ENCODE results near the gene APOC3. TPM values are rescaled to one million over a fixed set of nuclear protein-coding genes. Genes with fewer than 3 reads are reported as not detected.

Gene APOC3
- total RNA-seq, 2 donors from 2014 or later = 7.3 TPM; not detected in 1

- H3K27me3 ChIP-seq = no peaks in the 10 kb centered on the region
- no peaks in the 10 kb centered on the region for H3K4me1 ChIP-seq
- no peak for ATAC-seq
- no peak for DNase-seq
- H3K4me3 ChIP-seq = no peak overlapping the region
- H3K36me3 ChIP-seq (replicated peaks in 1 of 2; ENCODE audit: insufficient read depth in 1 of 2, low read depth in 2 of 2) = peaks cover 0 to 16% of the 10 kb centered on the region in 2 donors
- no peak for TF ChIP-seq POLR2A (IDR thresholded peaks at IDR 0.05)
- TF ChIP-seq CTCF (IDR thresholded peaks at IDR 0.05) = no peak
- intact Hi-C loops (cut with DNase I) = loop anchor here (10.0 kb wide), 1 partner anchor 351 kb away; no protein-coding TSS in a partner anchor
- H3K27ac ChIP-seq = no peak overlapping the region
- WGBS, 2 donors = 95 to 98% methylated on average over 10 to 11 of the region's 11 CpGs
- no peaks in the 10 kb centered on the region for H3K9me3 ChIP-seq
Observed at GRCh38 chr11:116873381-116873780, 43.7 kb downstream of the APOC3 start.

GRCh38 chr11:116874251-116874650, 44.5 kb downstream of the APOC3 start:
- WGBS, 2 donors = 76 to 79% methylated on average over 2 of the region's 2 CpGs
- H3K9me3 ChIP-seq = no peaks in the 10 kb centered on the region
- H3K36me3 ChIP-seq (replicated peaks in 1 of 2; ENCODE audit: insufficient read depth in 1 of 2, low read depth in 2 of 2) = peaks cover 0 to 16% of the 10 kb centered on the region in 2 donors
- no peaks in the 10 kb centered on the region for H3K4me1 ChIP-seq
- H3K4me3 ChIP-seq = no peak overlapping the region
- DNase-seq (no peak), ATAC-seq (no peak)
- no peak overlapping the region for H3K27ac ChIP-seq
- TF ChIP-seq CTCF (IDR thresholded peaks at IDR 0.05) (no peak), POLR2A (IDR thresholded peaks at IDR 0.05) (no peak)
- intact Hi-C loops (cut with DNase I) = loop anchor here (10.0 kb wide), 1 partner anchor 351 kb away; no protein-coding TSS in a partner anchor
- H3K27me3 ChIP-seq = no peaks in the 10 kb centered on the region

GRCh38 chr11:116875194-116875593, 45.5 kb downstream of the APOC3 start:
- intact Hi-C loops (cut with DNase I) = loop anchor here (5.0 to 10.0 kb wide), 2 partner anchors 232 to 350 kb away; no protein-coding TSS in a partner anchor
- ATAC-seq (no peak), DNase-seq (no peak)
- Histone ChIP-seq H3K27ac (no peak overlapping the region), H3K4me3 (no peak overlapping the region), H3K36me3 (replicated peaks in 1 of 2; ENCODE audit: insufficient read depth in 1 of 2, low read depth in 2 of 2) (peaks cover 0 to 16% of the 10 kb centered on the region in 2 donors), H3K9me3 (no peaks in the 10 kb centered on the region), H3K27me3 (no peaks in the 10 kb centered on the region), H3K4me1 (no peaks in the 10 kb centered on the region)
- no peak for TF ChIP-seq POLR2A (IDR thresholded peaks at IDR 0.05)
- no peak for TF ChIP-seq CTCF (IDR thresholded peaks at IDR 0.05)
- 93 to 94% methylated on average over 7 of the region's 7 CpGs for WGBS, 2 donors

GRCh38 chr11:116876656-116877055, 46.9 kb downstream of the APOC3 start:
- Histone ChIP-seq H3K27me3 (no peaks in the 10 kb centered on the region), H3K9me3 (no peaks in the 10 kb centered on the region), H3K27ac (no peak overlapping the region), H3K4me1 (no peaks in the 10 kb centered on the region), H3K4me3 (no peak overlapping the region), H3K36me3 (replicated peaks in 1 of 2; ENCODE audit: insufficient read depth in 1 of 2, low read depth in 2 of 2) (peaks cover 0 to 11% of the 10 kb centered on the region in 2 donors)
- intact Hi-C loops (cut with DNase I) = loop anchor here (5.0 to 10.0 kb wide), 2 partner anchors 231 to 348 kb away; no protein-coding TSS in a partner anchor
- DNase-seq (no peak), ATAC-seq (no peak)
- WGBS, 2 donors = 85 to 90% methylated on average over 8 of the region's 8 CpGs
- TF ChIP-seq CTCF (IDR thresholded peaks at IDR 0.05) = no peak
- TF ChIP-seq POLR2A (IDR thresholded peaks at IDR 0.05) = no peak

Measured in body of pancreas (tissue), 4 donors.